ENCODE measurements around the gene ATPAF2.

ATPAF2 gene

DNA sequence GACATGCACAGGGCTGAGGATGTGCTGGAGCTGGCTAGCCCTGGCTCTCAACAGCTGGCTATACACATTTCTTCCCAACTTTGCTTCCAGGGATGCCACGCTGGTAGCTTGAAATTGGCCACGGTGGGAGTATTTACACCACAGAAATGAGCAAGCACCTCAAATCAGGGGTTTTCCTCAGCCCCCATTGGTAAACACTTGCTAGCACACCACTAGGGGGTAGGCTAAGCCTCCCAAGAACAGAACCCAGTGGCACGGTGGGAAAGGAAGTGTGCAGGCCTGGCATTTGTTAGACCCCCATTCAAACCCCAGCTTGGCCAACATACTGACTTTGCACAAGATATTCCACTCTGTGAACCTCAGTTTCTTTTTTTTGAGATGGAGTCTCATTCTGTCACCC is 53.4 kb downstream of the ATPAF2 start:
- DNase-seq (ENCODE audit: low read depth): no peak
- H3K4me3 ChIP-seq (ENCODE audit: low read depth, low read length): no peak overlapping the region
- TF ChIP-seq, protein P1, sequence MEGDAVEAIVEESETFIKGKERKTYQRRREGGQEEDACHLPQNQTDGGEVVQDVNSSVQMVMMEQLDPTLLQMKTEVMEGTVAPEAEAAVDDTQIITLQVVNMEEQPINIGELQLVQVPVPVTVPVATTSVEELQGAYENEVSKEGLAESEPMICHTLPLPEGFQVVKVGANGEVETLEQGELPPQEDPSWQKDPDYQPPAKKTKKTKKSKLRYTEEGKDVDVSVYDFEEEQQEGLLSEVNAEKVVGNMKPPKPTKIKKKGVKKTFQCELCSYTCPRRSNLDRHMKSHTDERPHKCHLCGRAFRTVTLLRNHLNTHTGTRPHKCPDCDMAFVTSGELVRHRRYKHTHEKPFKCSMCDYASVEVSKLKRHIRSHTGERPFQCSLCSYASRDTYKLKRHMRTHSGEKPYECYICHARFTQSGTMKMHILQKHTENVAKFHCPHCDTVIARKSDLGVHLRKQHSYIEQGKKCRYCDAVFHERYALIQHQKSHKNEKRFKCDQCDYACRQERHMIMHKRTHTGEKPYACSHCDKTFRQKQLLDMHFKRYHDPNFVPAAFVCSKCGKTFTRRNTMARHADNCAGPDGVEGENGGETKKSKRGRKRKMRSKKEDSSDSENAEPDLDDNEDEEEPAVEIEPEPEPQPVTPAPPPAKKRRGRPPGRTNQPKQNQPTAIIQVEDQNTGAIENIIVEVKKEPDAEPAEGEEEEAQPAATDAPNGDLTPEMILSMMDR (IDR thresholded peaks at IDR 0.05; ENCODE audit: low read depth, low read length, missing control alignments): peak; percentile 41
- in situ Hi-C loops (cut with HindIII; ENCODE audit: low sequenced_read_pairs): no loop called here

DNA sequence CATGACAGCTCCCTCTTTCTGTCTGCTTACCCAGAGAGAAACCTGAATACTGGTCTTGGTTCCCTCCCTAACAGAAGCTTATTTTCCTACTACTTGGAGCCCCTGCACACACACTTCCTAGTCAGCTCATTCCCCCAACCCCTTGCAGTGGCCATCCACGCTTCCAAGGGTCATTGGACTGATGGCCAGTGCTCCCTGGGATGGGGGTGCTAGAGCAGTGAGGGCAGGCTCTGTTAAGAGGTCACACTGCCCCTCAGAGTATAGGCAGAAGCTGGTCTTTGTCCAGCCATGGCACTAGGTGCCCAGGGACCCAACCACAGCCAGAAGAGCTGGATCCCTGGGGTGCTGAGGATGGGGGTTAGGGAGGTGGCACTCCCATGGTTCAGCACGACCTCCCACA is 53.8 kb downstream of the ATPAF2 start:
- H3K4me3 ChIP-seq (ENCODE audit: low read depth, low read length): no peak overlapping the region
- no peak for DNase-seq (ENCODE audit: low read depth)
- in situ Hi-C loops (cut with HindIII; ENCODE audit: low sequenced_read_pairs): no loop called here
- TF ChIP-seq, protein P1 (IDR thresholded peaks at IDR 0.05; ENCODE audit: low read depth, low read length, missing control alignments): no peak

DNA sequence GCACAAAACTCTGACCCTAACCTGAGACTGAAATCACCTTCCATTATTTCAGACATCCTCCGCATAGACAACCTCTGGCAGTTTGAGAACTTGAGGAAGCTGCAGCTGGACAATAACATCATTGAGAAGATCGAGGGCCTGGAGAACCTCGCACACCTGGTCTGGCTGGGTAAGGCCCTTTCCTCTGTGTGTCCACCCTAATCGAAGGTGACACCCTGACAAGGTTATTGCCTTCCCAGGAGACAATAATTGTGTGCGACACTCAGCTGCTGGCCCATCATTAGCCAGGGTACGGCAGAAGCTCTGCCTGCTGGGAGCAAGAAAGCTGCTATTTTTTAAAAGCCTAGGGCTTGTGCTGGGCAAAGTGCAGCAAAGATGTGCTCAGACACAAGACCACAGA is 55.2 kb downstream of the ATPAF2 start:
- H3K4me3 ChIP-seq (ENCODE audit: low read depth, low read length): no peak overlapping the region
- TF ChIP-seq, protein P1 (IDR thresholded peaks at IDR 0.05; ENCODE audit: low read depth, low read length, missing control alignments): no peak
- in situ Hi-C loops (cut with HindIII; ENCODE audit: low sequenced_read_pairs): no loop called here

DNA sequence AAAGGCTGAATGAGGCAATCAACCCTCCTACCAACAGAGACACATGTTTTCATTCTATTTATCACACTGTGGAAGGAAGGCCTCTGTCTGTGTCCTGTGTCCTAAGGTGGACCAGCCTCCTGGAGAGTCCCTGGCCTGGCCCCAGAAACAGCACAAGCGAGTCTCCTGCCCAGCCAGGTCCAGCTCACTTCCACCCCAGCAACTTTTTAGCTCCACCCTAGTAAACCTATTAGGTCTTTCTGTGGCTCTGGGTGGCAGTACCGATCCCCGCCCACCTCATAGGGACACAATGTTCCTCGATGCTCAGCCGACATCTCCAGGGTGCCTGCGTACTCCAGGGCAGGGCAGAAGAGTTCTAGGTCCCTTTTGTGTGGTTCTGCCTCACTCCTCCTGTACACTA is 55.6 kb downstream of the ATPAF2 start:
- no peak for DNase-seq (ENCODE audit: low read depth)
- TF ChIP-seq, protein P1 (IDR thresholded peaks at IDR 0.05; ENCODE audit: low read depth, low read length, missing control alignments): no peak
- in situ Hi-C loops (cut with HindIII; ENCODE audit: low sequenced_read_pairs): no loop called here
- H3K4me3 ChIP-seq (ENCODE audit: low read depth, low read length): no peak overlapping the region

More for the DNA sequence above, 55.2 kb downstream of the ATPAF2 start:
- no peak for DNase-seq (ENCODE audit: low read depth)

DNA sequence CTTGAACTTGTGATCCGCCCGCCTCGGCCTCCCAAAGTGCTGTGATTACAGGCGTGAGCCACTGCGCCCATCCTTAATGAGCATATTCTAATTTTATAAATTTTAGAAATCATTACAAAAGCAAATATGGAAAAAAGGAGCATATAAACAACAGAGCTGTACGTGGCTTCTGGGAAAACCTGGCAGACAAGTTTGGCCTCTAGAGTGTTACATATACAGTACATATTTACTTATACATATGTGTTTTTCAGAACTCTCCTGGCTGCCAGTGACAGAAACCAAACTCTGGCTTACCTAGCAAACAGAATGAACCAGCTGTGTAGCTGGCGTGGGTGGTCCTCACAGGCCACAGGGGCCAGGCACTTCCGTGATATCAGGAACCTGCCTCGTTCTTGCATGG is 56.2 kb downstream of the ATPAF2 start:
- TF ChIP-seq, protein P1 (IDR thresholded peaks at IDR 0.05; ENCODE audit: low read depth, low read length, missing control alignments): no peak
- in situ Hi-C loops (cut with HindIII; ENCODE audit: low sequenced_read_pairs): no loop called here
- no peak for DNase-seq (ENCODE audit: low read depth)
- no peak overlapping the region for H3K4me3 ChIP-seq (ENCODE audit: low read depth, low read length)

DNA sequence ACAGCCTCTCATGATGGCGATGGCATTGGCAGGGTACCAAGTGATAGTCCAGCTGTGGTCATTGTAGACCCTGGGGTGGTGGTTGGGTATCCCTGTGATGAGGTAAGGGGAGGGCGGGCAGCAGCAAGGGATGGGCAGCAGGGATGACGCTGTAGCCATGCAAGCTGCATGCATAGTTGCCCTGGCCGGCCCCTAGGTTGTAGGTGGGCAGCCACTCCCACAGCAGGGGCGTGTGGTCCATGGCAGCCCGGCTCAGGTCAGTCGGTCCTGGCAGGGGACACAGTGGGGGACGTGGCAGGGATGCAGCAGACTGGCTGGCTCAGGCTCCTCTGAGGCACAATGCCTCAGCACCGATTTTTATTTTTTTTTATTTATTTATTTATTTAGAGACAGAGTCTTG is 57.6 kb downstream of the ATPAF2 start:
- in situ Hi-C loops (cut with HindIII; ENCODE audit: low sequenced_read_pairs): no loop called here
- TF ChIP-seq, protein P1 (IDR thresholded peaks at IDR 0.05; ENCODE audit: low read depth, low read length, missing control alignments): no peak
- DNase-seq (ENCODE audit: low read depth): no peak

DNA sequence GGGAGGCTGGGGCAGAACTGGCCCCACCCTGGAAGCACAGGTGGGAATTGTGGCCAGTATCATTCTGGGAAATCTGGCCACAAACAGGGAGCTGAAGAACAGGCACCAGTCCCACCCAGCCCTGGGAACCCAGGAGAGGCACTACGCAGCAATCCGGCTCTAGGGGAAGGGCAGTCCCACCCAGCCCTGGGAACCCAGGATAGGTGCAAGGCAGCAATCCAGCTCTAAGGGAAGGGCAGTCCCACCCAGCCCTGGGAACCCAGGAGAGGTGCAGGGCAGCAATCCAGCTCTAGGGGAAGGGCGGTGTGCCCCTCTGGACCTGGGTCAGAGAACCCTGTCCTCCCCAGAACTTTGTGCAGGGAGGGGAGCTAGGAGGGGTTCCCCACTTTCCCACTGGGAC is 59.2 kb downstream of the ATPAF2 start:
- no peak overlapping the region for H3K4me3 ChIP-seq (ENCODE audit: low read depth, low read length)
- in situ Hi-C loops (cut with HindIII; ENCODE audit: low sequenced_read_pairs): loop anchor here (5.0 kb wide), 1 partner anchor 52 kb away; no protein-coding TSS in a partner anchor
- TF ChIP-seq, protein P1 (IDR thresholded peaks at IDR 0.05; ENCODE audit: low read depth, low read length, missing control alignments): no peak
- no peak for DNase-seq (ENCODE audit: low read depth)

More for the DNA sequence above, 57.6 kb downstream of the ATPAF2 start:
- no peak overlapping the region for H3K4me3 ChIP-seq (ENCODE audit: low read depth, low read length)

All from astrocyte of the cerebellum (primary cell).